NB4 (cell line): Measurements from ENCODE around the gene IL22RA2.

Experiments
- DNase-seq: peaks from one replicate; pipeline ENCODE4 v3.0.0; 2010; ENCODE audit warnings: low read depth
- H3K4me3 ChIP-seq: one replicate; pipeline ENCODE4 v1.5.1; 2011; ENCODE audit warnings: mild to moderate bottlenecking, low read depth, low read length, moderate library complexity
- CTCF ChIP-seq: IDR thresholded peaks from one replicate; pipeline ENCODE4 v1.5.1; 2012; ENCODE audit warnings: low read depth, low read length
- MAX ChIP-seq: IDR thresholded peaks from 2 replicates; pipeline ENCODE4 v1.6.1; 2011; ENCODE audit warnings: low read depth, low read length
- MYC ChIP-seq: IDR thresholded peaks from 2 replicates; pipeline ENCODE4 v1.6.1; 2011; ENCODE audit warnings: low read depth, low read length
- POLR2A ChIP-seq: IDR thresholded peaks from 2 replicates; pipeline ENCODE4 v1.6.1; 2011; ENCODE audit warnings: mild to moderate bottlenecking; ENCODE audit not compliant: insufficient read length; ENCODE audit errors: extremely low read depth

Gene IL22RA2

GRCh38 chr6:137145421-137145820 is 28.0 kb downstream of the IL22RA2 start:
- no peak for DNase-seq
- no peak overlapping the region for H3K4me3 ChIP-seq
- TF ChIP-seq POLR2A (no peak), MAX (no peak), CTCF (no peak), MYC (no peak)

GRCh38 chr6:137136065-137136464 is 37.4 kb downstream of the IL22RA2 start:
- no peak overlapping the region for H3K4me3 ChIP-seq
- TF ChIP-seq POLR2A (no peak), MAX (no peak), CTCF (peak; percentile 20)
- peak; percentile 57 for DNase-seq

GRCh38 chr6:137134483-137134882 is 39.0 kb downstream of the IL22RA2 start:
- DNase-seq, result no peak
- no peak overlapping the region for H3K4me3 ChIP-seq
- no peak for TF ChIP-seq POLR2A

GRCh38 chr6:137133122-137133521 is 40.3 kb downstream of the IL22RA2 start:
- no peak for TF ChIP-seq MYC
- TF ChIP-seq POLR2A, result no peak
- no peak for TF ChIP-seq CTCF
- TF ChIP-seq MAX, result no peak
- DNase-seq, result no peak
- H3K4me3 ChIP-seq, result no peak overlapping the region

- no peak overlapping the region for H3K4me3 ChIP-seq
- TF ChIP-seq CTCF, result no peak
- TF ChIP-seq MYC, result no peak
- TF ChIP-seq POLR2A, result no peak
- no peak for TF ChIP-seq MAX
- no peak for DNase-seq
Observed at GRCh38 chr6:137126875-137127485, 46.5 kb downstream of the IL22RA2 start.

GRCh38 chr6:137123078-137123477 is 50.4 kb downstream of the IL22RA2 start:
- DNase-seq, result no peak
- no peak overlapping the region for H3K4me3 ChIP-seq
- TF ChIP-seq CTCF (no peak), MYC (no peak), POLR2A (no peak), MAX (no peak)
